Globus pallidus (tissue), 1 donor: ENCODE results near the gene PAK3.

Source experiments
- DNase-seq: peaks from one replicate; pipeline ENCODE4 v3.0.0-alpha.2; 2015; ENCODE audit warnings: low spot score

PAK3 gene

GRCh38 chrX:111131572-111131971 lies 35.6 kb downstream of the PAK3 start:
- DNase-seq: no peak

GRCh38 chrX:111133389-111133788 lies 37.4 kb downstream of the PAK3 start:
- no peak for DNase-seq

- DNase-seq: no peak
Observed at GRCh38 chrX:111145878-111146277, 49.9 kb downstream of the PAK3 start.

- no peak for DNase-seq
Observed at GRCh38 chrX:111151764-111152163, 55.8 kb downstream of the PAK3 start.

- no peak for DNase-seq
Observed at GRCh38 chrX:111159232-111159631, 63.2 kb downstream of the PAK3 start.

- DNase-seq: peak; percentile 7
Observed at GRCh38 chrX:111164728-111165127, 68.7 kb downstream of the PAK3 start.

- no peak for DNase-seq
Observed at GRCh38 chrX:111165902-111166301, 69.9 kb downstream of the PAK3 start.

GRCh38 chrX:111167334-111167733 lies 71.3 kb downstream of the PAK3 start:
- no peak for DNase-seq

- DNase-seq: peak; percentile 27
Observed at GRCh38 chrX:111168314-111168713, 72.3 kb downstream of the PAK3 start.

GRCh38 chrX:111169141-111169540 lies 73.2 kb downstream of the PAK3 start:
- DNase-seq: no peak

GRCh38 chrX:111170017-111170416 lies 74.0 kb downstream of the PAK3 start:
- DNase-seq: no peak

GRCh38 chrX:111180750-111181240 lies 84.8 kb downstream of the PAK3 start:
- DNase-seq: no peak

- no peak for DNase-seq
Observed at GRCh38 chrX:111181951-111182350, 86.0 kb downstream of the PAK3 start.

- no peak for DNase-seq
Observed at GRCh38 chrX:111182997-111183396, 87.0 kb downstream of the PAK3 start.

GRCh38 chrX:111191598-111191997 lies 95.6 kb downstream of the PAK3 start:
- DNase-seq: no peak

GRCh38 chrX:111199505-111199904 lies 103.5 kb downstream of the PAK3 start:
- DNase-seq: no peak

GRCh38 chrX:111200327-111200726 lies 104.3 kb downstream of the PAK3 start:
- no peak for DNase-seq

- no peak for DNase-seq
Observed at GRCh38 chrX:111207851-111208250, 111.9 kb downstream of the PAK3 start.

- no peak for DNase-seq
Observed at GRCh38 chrX:111216293-111216801, 120.4 kb downstream of the PAK3 start.

GRCh38 chrX:111244235-111244750 lies 148.3 kb downstream of the PAK3 start:
- peak; percentile 0 for DNase-seq

GRCh38 chrX:111254896-111255693 lies 159.1 kb downstream of the PAK3 start:
- no peak for DNase-seq

- no peak for DNase-seq
Observed at GRCh38 chrX:111257733-111258132, 161.7 kb downstream of the PAK3 start.

- DNase-seq: no peak
Observed at GRCh38 chrX:111259559-111259958, 163.6 kb downstream of the PAK3 start.

GRCh38 chrX:111260451-111260850 lies 164.5 kb downstream of the PAK3 start:
- no peak for DNase-seq
